HepG2 (cell line): Measurements from ENCODE around the gene FAM162B. TPM values are rescaled to one million over a fixed set of nuclear protein-coding genes. Genes with fewer than 3 reads are reported as not detected.

ENCODE experiments used
- ARNT ChIP-seq: fragments of 450-650 bp; IDR thresholded peaks from 2 replicates; pipeline ENCODE4 v1.6.1; 2017
- HES4 ChIP-seq: sonication (generic); formaldehyde crosslinking; IDR thresholded peaks from 2 replicates; pipeline ENCODE4 v1.9.0; 2021; ENCODE audit warnings: mild to moderate bottlenecking, missing genetic modification reagents, borderline replicate concordance
- SALL1 ChIP-seq: sonication (generic); formaldehyde crosslinking; IDR thresholded peaks from 2 replicates; pipeline ENCODE4 v1.8.0; 2022; ENCODE audit warnings: mild to moderate bottlenecking, missing genetic modification reagents
- TSC22D2 ChIP-seq: sonication (generic); formaldehyde crosslinking; IDR thresholded peaks from 2 replicates; pipeline ENCODE4 v1.5.1; 2020; ENCODE audit warnings: missing genetic modification reagents, mild to moderate bottlenecking, borderline replicate concordance
- ZIK1 ChIP-seq: sonication (generic); formaldehyde crosslinking; IDR thresholded peaks from 2 replicates; pipeline ENCODE4 v1.5.0; 2020; ENCODE audit warnings: mild to moderate bottlenecking, low read depth, missing genetic modification reagents, borderline replicate concordance
- ZNF510 ChIP-seq: sonication (generic); formaldehyde crosslinking; IDR thresholded peaks from 2 replicates; pipeline ENCODE4 v1.4.0; 2020; ENCODE audit warnings: low read depth, mild to moderate bottlenecking, missing genetic modification reagents
- ZNF747 ChIP-seq: sonication (generic); formaldehyde crosslinking; IDR thresholded peaks from 2 replicates; pipeline ENCODE4 v1.8.1; 2023; ENCODE audit warnings: missing genetic modification reagents, mild to moderate bottlenecking, borderline replicate concordance
- polyA plus RNA-seq, 8 experiments: library from polyadenylated mRNA; depleted of rRNA in 3 of 8; stranded (reverse) in 7 of 8; unstranded in 1 of 8; fragments of >200 nt; fragmentation: Illumina TruSeq in 4 of 8; extraction: Trizol in 4 of 8; gene quantifications; 2 replicates each; pipeline versions ENCODE4 v1.2.1 to v1.2.3, GENCODE V29; 2011 to 2016; ENCODE audit warnings: low read depth in 4 of 8, missing spikeins in 1 of 8, mixed read lengths in 1 of 8; ENCODE audit not compliant: insufficient read depth in 1 of 8
- total RNA-seq, 5 experiments: library from RNA; depleted of rRNA; stranded (reverse); fragments of >200 nt; fragmentation: Illumina TruSeq; extraction: Trizol; gene quantifications; 2 replicates each; pipeline ENCODE4 v1.2.3, GENCODE V29; 2016; ENCODE audit warnings: low read depth in 1 of 5
- TF ChIP-seq, protein P1 (sequence below), 2 experiments: fragments of 450-650 bp in 1 of 2; sonication (generic) in 1 of 2; formaldehyde crosslinking in 1 of 2; IDR thresholded peaks; 2 replicates each; pipeline versions ENCODE4 v1.6.1 to v1.8.0; 2016 to 2022; ENCODE audit warnings: antibody characterized with exemption in 1 of 2, mild to moderate bottlenecking in 1 of 2, missing genetic modification reagents in 1 of 2
- TF ChIP-seq, protein P2 (sequence below): sonication (generic); formaldehyde crosslinking; IDR thresholded peaks from 2 replicates; pipeline ENCODE4 v1.8.0; 2022; ENCODE audit warnings: missing genetic modification reagents, mild to moderate bottlenecking, borderline replicate concordance
- TF ChIP-seq, protein P3 (sequence below): sonication (generic); formaldehyde crosslinking; conservative IDR thresholded peaks from 2 replicates; pipeline ENCODE4 v1.4.0; 2020; ENCODE audit warnings: mild to moderate bottlenecking, missing genetic modification reagents, moderate library complexity
- TF ChIP-seq, protein P4 (sequence below): sonication (generic); formaldehyde crosslinking; IDR thresholded peaks from 2 replicates; pipeline ENCODE4 v1.5.1; 2020; ENCODE audit warnings: mild to moderate bottlenecking, moderate library complexity, missing genetic modification reagents

FAM162B gene
- total and polyA plus RNA-seq, 2 of the 13 experiments (the other 11 are each of a cell fraction or from before 2014, with no cell fraction given), result not detected

DNA sequence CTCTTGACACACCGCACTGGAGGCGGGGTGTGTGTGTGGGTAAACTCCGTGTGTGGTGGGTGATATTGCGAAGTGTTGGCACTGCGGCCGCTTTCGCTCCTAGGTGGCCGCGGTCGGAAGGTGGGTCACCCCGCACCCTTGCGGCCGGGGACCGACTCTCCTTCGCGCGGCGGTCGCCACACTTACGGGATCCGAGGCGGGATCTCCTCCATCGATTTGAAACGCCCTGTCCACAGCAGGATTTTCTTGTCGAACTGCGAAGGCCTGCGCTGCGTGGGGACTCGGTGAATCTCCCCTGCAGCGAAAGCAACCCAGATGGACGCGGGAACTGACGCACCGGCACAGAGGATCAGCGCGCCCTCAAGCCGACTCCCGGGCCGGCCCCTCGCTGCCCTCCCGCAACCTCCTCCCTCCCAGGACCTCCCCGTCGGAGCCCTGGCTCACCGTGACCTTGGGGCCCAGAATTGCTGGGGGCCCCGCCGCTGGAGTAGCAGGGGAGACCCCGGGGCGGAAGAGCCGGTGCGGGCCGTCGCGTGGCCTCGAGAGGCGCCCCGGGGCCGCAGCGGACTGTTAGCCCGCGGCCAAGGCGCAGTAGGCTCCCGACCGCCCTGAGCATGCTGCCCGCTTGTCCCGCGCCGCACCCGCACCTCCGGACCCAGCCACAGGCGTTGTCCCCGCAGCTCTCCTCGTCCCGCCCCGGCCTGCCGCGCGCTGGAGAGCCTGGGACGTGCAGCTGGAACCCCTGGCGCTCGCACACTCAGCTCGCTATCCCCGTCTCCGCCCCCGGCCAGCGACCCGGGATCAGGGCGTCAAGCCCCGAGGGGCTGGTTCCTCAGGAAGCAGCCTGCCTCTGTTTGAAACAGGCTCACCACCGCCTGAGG, at the start of gene FAM162B (continued):
- TF ChIP-seq, protein P1, sequence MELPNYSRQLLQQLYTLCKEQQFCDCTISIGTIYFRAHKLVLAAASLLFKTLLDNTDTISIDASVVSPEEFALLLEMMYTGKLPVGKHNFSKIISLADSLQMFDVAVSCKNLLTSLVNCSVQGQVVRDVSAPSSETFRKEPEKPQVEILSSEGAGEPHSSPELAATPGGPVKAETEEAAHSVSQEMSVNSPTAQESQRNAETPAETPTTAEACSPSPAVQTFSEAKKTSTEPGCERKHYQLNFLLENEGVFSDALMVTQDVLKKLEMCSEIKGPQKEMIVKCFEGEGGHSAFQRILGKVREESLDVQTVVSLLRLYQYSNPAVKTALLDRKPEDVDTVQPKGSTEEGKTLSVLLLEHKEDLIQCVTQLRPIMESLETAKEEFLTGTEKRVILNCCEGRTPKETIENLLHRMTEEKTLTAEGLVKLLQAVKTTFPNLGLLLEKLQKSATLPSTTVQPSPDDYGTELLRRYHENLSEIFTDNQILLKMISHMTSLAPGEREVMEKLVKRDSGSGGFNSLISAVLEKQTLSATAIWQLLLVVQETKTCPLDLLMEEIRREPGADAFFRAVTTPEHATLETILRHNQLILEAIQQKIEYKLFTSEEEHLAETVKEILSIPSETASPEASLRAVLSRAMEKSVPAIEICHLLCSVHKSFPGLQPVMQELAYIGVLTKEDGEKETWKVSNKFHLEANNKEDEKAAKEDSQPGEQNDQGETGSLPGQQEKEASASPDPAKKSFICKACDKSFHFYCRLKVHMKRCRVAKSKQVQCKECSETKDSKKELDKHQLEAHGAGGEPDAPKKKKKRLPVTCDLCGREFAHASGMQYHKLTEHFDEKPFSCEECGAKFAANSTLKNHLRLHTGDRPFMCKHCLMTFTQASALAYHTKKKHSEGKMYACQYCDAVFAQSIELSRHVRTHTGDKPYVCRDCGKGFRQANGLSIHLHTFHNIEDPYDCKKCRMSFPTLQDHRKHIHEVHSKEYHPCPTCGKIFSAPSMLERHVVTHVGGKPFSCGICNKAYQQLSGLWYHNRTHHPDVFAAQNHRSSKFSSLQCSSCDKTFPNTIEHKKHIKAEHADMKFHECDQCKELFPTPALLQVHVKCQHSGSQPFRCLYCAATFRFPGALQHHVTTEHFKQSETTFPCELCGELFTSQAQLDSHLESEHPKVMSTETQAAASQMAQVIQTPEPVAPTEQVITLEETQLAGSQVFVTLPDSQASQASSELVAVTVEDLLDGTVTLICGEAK (IDR thresholded peaks at IDR 0.05), result no peak
- TF ChIP-seq, protein P1 (CRISPR knock-in tag; IDR thresholded peaks at IDR 0.05), result peak; percentile 43; the same call in 1 of the 2 replicates
- no peak; the same call in 1 of the 2 replicates for TF ChIP-seq SALL1 (CRISPR knock-in tag)
- TF ChIP-seq, protein P2, sequence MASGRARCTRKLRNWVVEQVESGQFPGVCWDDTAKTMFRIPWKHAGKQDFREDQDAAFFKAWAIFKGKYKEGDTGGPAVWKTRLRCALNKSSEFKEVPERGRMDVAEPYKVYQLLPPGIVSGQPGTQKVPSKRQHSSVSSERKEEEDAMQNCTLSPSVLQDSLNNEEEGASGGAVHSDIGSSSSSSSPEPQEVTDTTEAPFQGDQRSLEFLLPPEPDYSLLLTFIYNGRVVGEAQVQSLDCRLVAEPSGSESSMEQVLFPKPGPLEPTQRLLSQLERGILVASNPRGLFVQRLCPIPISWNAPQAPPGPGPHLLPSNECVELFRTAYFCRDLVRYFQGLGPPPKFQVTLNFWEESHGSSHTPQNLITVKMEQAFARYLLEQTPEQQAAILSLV (CRISPR knock-in tag), result 0 out of 2 replicates have a peak, but pooled peaks have one; percentile 46
- TF ChIP-seq, protein P3, sequence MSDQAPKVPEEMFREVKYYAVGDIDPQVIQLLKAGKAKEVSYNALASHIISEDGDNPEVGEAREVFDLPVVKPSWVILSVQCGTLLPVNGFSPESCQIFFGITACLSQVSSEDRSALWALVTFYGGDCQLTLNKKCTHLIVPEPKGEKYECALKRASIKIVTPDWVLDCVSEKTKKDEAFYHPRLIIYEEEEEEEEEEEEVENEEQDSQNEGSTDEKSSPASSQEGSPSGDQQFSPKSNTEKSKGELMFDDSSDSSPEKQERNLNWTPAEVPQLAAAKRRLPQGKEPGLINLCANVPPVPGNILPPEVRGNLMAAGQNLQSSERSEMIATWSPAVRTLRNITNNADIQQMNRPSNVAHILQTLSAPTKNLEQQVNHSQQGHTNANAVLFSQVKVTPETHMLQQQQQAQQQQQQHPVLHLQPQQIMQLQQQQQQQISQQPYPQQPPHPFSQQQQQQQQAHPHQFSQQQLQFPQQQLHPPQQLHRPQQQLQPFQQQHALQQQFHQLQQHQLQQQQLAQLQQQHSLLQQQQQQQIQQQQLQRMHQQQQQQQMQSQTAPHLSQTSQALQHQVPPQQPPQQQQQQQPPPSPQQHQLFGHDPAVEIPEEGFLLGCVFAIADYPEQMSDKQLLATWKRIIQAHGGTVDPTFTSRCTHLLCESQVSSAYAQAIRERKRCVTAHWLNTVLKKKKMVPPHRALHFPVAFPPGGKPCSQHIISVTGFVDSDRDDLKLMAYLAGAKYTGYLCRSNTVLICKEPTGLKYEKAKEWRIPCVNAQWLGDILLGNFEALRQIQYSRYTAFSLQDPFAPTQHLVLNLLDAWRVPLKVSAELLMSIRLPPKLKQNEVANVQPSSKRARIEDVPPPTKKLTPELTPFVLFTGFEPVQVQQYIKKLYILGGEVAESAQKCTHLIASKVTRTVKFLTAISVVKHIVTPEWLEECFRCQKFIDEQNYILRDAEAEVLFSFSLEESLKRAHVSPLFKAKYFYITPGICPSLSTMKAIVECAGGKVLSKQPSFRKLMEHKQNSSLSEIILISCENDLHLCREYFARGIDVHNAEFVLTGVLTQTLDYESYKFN (CRISPR knock-in tag), result 0 out of 2 replicates have a peak, but pooled peaks have one; percentile 18
- TF ChIP-seq ZNF747, result no peak
- no peak for TF ChIP-seq ZIK1 (CRISPR knock-in tag)
- TF ChIP-seq TSC22D2 (CRISPR knock-in tag), result no peak
- TF ChIP-seq, protein P4, sequence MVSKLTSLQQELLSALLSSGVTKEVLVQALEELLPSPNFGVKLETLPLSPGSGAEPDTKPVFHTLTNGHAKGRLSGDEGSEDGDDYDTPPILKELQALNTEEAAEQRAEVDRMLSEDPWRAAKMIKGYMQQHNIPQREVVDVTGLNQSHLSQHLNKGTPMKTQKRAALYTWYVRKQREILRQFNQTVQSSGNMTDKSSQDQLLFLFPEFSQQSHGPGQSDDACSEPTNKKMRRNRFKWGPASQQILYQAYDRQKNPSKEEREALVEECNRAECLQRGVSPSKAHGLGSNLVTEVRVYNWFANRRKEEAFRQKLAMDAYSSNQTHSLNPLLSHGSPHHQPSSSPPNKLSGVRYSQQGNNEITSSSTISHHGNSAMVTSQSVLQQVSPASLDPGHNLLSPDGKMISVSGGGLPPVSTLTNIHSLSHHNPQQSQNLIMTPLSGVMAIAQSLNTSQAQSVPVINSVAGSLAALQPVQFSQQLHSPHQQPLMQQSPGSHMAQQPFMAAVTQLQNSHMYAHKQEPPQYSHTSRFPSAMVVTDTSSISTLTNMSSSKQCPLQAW, result no peak
- TF ChIP-seq ZNF510 (CRISPR knock-in tag), result no peak
- TF ChIP-seq HES4, result peak; percentile 75; the same call in 1 of the 2 replicates
- TF ChIP-seq ARNT, result no peak
